Stimulated activated CD8-positive, alpha-beta memory T cell treated with anti-CD3 and anti-CD28 coated beads, Interleukin-7, amount 100 ng/mL, for 24 hours (primary cell): ENCODE measurements around the gene MTHFD1.

Experiments
- DNase-seq: peaks from one replicate; pipeline ENCODE4 v3.0.0-alpha.2; 2020; ENCODE audit warnings: low read depth

MTHFD1 gene

DNA sequence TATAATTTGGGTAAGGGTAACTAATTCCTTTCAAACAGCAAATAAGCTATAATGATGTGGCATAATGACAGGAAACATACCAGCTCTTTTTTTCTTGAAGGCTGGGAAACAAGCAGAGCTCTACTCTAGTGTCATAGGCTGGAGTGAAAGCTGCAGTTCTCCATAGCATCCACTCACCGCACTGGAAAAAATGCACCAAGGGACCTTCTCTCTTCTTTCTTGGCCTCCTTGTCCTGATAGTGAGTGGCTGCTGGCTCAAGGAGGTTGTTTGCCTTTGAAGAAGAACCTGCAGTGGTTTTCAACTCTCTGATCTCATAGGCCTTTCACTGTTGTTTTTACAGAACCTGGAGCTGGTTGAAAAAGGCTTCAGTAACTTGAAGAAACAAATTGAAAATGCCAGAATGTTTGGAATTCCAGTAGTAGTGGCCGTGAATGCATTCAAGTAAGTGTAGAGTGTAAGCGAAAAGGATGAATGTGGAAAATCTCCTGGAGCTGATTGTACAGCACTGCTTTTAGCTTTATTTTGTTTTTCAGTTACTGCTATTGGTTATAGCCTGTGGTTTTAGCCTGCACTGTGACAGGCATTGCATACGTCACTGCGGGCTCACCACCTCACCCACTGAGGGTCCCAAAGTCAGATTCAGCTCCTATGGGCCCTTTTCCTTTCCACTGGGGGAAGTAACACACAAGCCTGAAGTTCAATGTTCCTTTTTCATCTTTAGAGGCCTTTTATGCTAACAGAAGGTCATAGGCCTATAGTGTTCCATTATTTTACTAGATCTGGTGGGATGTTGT is 59.9 kb downstream of the MTHFD1 start:
- DNase-seq = no peak

DNA sequence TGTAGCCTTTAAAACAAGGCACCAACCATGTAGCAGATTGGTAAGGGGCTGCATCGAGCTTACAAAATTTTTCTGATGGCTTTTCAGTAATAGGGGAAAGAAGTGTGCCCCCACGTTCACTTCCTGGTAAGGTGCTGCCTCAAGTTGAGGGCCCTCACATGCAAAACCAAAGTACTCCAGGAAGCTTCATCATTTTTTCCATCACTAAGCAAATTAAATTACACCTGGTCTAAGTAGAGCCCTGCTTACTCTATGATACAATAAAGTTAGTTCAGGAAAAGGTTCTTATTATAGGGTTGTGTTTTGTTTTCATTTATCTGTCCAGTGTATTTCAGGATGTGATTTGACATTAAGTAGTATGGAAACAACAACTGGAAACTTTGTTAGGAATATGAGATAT is 62.1 kb downstream of the MTHFD1 start:
- DNase-seq = no peak

DNA sequence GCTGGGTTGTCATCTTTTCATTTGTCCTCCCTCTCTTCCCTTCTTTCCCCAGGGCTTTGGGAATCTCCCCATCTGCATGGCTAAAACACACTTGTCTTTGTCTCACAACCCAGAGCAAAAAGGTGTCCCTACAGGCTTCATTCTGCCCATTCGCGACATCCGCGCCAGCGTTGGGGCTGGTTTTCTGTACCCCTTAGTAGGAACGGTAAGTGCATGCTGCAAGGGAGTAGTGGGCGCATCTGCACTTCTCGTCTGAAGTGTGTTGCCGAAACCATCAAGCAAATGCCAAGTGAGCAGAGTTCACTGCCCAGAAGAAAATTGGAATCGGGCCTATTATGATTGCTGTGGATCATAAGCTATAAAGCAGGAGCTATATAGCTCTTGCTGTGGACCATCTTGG is 66.5 kb downstream of the MTHFD1 start:
- no peak for DNase-seq

DNA sequence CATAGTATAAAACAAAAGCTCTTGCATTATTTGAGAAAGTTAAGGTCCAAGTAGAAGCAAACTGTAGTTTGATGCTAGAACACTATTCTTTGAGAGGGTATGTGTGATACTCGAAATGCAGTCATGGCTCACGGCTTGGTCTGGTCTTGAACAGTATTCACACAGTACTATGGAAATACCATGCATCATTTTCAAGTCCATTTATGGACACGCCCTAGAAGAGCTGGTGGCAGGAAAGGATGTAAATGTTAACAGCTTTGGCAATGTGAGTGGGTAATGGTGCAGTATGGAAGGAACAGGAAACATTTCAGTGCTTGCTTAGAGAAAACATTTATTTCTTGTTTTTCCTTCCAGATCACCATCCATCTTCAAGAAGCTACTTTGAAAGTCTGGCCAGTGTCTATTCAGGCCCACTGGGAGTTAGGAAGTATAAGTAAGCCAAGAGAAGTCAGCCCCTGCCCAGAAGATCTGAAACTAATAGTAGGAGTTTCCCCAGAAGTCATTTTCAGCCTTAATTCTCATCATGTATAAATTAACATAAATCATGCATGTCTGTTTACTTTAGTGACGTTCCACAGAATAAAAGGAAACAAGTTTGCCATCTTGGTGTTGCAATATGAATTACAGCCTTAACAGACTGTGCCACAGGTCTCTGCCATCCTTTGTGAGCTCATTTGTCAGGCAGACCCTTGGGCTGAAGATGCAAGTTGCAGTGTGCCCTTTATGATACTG is 71.4 kb downstream of the MTHFD1 start:
- DNase-seq = no peak

DNA sequence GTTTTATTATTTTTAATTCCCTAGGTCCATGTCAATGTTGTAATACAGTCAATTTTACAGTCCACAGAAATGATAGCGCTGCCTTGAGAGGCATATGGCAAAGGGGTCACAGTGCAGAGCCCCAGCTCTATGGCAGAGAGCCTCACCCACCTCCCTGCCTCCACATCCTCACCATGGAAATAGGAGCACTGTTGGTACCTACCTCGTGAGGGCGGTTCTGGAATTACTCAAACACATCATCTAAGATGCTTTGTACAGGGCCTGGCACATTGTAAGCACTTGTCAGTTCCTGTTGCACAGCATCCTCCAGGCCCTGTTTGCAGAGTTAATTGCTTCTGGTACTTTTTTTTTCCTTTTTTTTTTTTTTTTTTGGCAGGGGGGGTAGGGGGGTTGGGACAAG is 73.1 kb downstream of the MTHFD1 start:
- DNase-seq = no peak

DNA sequence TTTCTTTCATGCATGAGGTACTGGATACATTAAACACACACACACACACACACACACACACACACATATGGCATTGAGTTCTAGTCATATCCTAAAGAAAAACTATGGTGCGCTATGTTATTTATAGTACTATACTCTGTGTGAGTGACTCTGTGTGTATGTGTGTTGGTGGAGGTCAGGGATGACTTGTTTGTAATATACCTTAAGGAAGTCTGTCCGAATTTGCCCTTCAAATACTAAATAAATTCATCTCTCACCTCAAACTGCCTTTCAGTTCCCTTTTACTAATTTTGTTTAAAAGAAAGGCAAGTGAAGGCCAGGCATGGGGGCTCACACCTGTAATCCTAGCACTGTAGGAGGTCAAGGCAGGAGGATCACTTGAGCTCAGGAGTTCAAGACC is 75.0 kb downstream of the MTHFD1 start:
- no peak for DNase-seq

DNA sequence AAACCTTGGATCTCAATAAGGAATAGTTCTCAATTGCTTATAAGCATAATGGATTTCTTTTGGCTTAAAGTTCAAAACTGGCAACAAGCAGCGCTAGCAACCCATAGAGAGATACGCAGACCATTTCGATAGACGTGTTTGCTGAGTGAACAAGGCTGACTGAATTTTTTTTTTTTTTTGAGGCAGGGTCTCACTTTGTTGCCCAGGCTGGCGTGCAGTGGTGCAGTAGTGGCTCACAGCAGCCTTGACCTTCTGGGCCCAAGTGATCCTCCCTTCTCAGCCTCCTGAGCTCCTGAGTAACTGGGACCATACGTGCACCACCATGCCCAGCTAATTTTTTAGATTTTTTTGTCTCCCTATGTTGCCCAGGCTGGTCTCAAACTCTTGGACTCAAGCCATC is 75.7 kb downstream of the MTHFD1 start:
- DNase-seq = no peak

DNA sequence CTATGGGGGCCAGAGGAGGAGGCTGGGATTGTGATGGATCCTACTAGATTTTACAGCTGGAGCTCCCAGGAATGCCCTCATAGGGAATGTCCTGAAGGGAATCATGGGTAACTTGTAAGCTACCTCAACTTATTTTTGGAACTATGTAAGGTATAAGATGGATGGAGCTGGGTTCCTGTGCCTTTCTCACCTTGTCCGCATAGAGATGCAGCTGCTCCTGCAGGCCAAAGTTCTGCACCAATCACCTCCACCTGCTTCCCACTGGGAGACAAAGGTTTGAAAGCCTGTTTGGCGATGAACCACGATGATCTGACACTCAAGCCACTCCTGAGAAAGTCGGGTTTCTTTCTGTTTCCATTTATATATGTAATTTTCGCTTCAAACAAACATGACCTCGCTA is 76.5 kb downstream of the MTHFD1 start:
- DNase-seq = no peak

DNA sequence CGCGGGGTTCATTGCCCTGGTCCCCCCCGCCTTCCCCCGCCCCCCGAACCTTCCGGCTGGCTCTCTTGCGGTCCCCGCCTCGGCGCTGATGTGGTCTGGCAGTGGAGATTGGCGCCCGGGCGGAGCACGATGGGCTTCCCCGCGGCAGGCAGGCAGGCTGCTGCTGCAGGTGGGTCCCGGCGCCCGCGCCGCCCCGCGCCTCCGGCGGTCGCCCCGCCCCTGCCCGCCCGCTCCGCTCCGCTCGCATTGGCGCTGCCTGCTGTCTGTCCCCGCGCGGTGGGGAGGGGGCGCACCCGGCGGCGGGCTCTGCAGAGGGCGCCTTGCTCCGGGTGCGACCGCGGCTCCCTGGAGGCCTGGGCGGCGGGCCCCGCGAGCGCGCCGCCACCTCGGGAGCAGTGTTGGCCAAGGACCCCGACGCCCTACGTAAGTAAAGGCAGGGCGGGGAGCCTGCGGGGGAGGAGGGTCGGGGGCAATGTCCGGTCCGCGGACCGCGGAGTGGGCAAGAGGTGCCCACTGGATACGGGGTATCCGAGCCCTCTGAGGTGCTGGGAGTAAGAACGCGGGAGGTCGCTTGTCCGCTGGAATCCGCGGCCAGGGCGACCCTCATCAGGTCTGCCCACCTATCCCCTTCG is 77.2 kb downstream of the MTHFD1 start, which contains the start of gene AKAP5:
AKAP5 (plus strand) TSS at position 309 of the 632 bp plus-strand sequence. CDS start 2,896 bp downstream, outside the sequence.
- DNase-seq = peak; percentile 25

DNA sequence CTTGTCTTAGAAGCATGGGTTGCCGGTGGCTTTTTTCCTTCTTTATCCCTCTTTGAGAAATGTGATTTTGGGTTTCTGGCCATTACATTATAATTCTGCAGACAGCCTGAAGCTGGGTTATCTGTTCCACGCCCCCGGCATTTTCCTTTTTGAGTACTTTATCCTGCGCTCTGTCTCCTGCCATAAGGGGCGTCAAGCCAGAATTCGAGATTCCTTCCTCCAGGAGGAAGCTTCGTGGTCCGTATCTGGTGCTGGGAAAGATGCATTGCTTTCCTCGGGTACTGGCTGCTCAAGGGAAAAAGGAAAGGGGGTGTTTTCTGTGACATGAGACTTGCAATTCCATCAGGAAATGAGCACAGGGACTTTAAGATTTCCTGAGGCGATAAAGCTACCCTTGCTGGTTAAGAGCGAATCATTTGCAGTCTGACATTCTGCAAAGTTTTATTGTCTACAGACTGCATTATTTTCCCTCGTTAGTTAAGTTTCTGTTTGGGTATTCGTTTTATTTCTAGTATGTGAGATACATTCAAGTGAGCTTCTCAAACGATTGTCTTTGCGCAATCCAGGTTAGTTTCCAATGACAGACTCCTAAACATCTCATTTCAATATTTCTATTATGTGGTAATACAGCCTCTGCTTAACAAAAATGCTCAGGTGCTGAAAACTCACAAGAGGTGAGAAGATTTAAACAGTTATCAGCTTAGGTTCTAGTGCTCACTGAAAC is 77.8 kb downstream of the MTHFD1 start:
- DNase-seq = no peak

DNA sequence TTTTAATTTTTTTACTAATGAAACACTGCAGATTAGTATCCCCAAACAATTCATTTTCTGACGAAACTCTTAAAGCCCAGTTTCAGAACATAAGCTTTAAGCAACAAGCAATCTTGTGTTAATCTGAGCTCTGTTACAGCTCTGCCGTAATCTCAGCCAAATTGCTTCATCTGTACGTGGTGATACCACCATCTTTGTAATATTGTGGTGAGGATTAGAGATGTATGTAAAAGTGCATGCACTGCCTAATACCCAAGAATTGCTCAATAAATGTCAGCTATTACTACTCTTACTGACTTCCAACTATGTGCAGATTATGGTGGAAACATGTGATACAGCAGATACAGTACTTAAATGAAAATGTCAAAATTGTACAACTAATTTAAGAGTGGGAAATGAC is 78.9 kb downstream of the MTHFD1 start:
- no peak for DNase-seq

DNA sequence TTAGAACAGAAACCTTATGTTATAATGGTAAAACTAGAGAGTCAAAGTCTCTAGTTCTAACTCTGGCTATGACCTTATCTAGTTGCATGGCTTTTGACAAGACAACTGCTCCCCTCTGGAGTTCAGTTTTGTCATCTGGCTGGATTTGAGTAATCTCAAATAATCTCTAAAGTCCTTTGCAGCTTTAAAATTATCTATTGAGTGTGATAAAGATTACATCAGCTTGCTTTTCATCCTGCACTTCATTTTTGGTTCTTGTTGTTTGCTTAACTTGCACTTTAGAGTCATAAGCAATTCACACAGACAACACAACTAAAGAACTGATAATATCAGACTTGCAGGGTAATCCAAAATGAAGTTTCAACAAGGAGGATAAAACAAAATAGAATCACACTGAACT is 79.4 kb downstream of the MTHFD1 start:
- no peak for DNase-seq

DNA sequence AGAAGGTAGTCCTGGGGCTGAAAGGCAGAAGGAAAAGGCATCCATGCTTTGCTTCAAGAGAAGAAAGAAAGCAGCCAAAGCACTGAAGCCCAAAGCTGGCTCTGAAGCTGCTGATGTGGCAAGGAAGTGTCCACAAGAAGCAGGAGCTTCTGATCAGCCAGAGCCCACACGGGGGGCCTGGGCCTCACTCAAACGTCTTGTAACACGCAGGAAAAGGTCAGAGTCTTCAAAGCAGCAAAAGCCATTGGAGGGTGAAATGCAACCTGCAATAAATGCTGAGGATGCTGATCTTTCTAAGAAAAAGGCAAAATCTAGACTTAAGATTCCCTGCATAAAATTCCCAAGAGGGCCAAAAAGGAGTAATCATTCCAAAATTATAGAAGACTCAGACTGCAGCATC is 80.3 kb downstream of the MTHFD1 start:
- DNase-seq = no peak

DNA sequence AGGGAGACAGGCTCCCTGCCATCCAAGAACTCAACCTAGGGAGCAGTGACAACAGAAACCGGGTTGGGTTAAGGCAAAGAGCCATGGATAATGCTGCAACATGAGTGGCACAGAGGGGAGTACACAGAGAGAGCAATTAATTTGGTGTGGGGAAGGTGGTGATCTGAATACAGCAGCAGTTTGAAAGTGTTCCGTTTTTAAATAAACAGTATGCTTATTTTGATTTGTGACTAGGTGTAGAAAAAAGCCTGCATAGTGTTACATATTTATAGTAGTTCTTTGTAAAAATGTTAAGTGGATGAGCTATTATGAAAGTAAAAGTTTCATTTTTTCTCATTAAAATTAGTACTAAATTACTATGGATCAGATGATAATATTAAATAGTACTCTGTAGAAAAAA is 85.9 kb downstream of the MTHFD1 start:
- DNase-seq = no peak

DNA sequence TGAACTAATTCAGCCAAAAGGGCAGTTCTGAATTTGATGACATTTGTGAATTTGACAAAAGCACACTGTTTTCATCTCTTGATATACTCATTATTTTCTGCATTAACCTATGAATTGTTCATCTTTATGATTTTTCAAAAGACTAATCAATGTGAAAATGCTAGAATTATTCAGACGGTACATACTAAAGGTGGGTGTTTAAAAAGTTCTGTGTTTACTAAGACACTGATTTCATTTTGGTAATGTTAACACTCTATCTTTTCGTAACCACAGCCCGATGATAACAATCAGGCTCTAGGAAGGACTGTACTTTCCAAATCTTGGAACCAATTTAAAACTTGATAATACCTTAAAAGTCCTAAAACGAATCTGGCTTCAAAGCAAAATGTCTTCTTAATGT is 86.5 kb downstream of the MTHFD1 start:
- DNase-seq = no peak

DNA sequence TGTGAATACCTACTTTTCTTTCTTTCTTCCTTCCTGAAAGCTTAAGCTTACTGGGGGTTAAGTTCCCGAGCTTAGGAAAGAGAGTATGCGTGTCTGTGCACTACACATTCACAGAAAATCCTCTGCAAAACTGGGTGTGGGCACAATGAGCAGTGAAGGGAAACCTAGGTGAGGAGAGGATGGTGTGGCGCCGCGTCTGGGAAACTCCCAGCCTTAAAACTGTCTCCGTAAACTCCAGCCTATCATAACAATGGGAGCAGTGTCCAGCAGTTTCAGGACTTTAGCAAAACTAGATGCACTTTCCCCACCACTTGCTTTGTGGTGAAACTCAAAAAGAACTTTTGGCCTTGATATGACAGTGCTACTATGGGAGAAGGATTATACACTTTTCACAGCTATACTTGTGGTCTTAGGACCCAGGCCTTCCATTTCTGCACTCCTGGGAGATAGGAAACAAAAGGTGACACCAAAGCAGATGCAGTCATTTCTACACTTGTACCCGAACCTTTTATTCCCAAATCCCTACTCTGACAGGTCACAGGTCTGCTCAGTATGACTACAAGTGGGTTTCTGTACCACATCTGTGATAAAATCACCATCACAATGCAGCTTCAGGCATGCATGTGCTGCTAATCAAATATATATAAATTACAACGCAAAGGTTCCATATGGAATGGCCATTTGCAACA is 87.6 kb downstream of the MTHFD1 start:
- DNase-seq = no peak

DNA sequence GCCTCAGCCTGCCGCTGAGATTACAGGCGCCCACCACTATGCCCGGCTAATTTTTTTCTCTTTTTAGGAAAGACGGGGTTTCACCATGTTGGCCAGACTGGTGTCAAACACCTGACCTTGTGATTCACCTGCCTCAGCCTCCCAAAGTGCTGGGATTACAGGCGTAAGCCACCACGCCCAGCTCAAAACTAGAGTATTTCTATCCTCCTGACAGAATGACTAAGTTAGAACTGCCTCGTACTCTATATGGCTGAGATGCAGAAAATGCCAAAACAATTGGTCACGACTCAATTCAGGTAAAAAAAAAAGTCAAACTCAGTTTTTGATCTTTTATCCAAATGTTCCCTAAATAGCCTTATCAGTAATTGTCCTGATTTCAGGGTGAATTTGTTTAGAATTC is 88.3 kb downstream of the MTHFD1 start:
- no peak for DNase-seq

DNA sequence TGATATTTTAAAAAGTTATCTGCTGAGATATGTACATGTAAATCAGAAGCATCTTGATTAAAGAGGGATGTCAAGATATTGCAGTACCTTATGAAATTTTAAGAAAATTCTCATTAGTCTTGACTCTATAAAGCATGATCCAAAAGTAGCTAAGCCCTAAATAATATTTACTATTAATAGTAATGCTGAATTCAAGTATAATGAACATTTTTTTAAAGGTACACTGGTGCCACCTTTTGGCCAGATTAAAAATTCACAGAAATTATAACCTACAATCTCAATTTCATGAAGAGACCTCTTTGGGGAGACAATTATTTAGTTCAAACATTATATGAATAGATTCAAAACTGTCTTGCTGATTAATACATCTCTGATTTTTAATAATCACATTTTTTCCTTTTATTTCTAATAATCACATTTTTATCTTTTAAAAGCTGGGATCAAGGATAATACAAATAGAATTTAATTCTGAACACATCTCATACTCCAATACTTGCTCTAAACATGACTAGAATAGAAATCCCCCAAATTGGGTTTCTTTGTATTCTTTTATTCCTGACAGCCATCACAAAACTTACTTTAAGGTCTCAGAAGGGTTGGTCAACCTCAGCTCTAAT is 90.6 kb downstream of the MTHFD1 start:
- no peak for DNase-seq

DNA sequence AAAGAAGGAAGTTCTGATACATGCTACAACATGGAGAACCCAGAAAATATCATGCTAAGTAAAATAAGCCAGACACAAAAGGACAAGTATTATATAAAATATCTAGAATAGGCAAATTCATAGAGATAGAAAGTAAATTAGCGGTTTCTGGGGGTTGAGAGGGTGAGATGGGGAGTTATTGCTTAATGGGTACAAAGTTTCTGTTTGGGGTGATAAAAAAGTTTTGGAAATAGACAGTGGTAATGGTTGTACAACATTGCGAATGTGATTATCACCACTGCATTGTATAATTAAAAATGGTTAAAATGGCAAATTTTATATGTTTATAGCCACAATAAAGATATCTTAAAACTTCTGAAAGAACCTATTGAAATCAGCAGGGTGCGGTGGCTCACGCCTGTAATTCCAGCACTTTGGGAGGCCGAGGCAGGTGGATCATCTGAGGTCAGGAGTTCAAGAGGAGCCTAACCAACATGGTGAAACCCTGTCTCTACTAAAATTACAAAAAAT is 100.5 kb downstream of the MTHFD1 start:
- DNase-seq = no peak

DNA sequence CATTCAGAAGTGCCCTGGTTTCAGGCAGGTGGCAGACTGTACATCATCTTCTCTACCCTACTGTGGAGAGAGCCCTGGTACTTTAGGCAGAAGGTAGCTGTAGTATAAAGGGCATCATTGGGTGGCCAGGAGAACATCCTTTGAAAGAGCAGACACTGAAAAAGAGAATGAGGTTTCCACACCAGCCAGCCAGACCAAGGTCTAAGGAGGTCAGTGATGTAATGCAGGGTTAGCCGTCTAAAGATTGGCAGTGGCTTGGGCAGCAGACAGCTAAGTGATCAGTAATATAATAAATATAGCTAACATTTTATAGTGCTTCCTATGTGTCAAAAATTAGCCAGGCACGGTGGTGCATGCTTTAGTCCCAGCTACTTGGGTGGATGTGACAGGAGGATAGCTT is 103.5 kb downstream of the MTHFD1 start:
- DNase-seq = no peak

DNA sequence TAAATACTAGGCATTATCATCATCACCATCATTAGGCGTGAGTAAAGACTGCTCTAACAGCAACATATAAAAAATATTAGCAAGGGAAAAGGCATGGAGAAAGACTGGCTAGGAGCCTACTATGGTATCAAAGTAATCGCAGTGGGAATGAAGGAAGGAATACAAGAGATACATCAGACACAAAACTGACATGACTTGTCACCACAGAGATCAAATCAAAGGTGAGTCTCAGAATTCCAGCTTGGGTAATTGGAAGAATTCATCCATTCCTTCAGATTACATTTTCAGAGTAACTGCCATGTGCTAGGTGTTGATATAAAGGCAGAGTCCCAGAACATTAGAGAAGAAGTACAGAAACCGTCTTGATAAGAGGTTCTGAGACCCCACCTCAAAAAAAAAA is 105.3 kb downstream of the MTHFD1 start:
- no peak for DNase-seq
